ENCODE measurements around the gene TDRD3.

TDRD3 gene

GRCh38 chr13:60463787-60464186 lies 66.8 kb downstream of the TDRD3 start:
- no peak for DNase-seq

DNA sequence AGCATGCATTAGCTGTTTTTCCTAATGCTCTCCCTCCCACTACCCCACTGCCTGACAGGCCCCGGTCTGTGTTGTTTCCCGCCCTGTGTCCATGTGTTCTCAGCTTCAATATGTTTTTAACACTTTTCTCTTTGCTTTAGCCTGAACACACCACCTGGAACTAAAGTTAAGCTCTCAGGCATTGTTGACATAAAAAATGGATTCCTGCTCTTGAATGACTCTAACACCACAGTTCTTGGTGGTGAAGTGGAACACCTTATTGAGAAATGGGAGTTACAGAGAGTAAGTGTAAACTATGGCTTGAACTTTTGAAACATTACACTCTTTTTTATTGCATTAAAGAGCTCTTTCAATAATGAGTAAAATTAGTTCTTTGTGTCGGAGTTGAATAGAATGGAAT lies 70.1 kb downstream of the TDRD3 start:
- DNase-seq, result no peak

DNA sequence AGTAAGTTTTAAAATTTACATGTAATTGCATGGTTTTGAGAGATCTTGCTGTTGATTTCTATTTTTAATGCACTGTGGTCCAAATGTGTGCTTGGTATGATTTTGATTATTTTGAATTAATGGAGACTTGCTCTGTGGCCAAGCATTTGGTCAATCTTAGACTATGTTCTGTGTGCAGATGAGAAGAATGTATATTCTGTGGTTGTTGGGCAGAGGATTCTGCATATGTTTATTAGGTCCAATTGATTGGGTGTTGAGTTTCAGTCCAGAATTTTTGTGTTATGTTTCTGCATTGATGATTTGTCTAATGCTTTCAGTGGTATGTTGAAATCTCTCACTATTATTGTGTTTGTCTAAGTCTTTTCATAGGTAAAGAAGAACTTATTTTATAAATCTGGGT lies 82.3 kb downstream of the TDRD3 start:
- DNase-seq, result no peak

- no peak for DNase-seq
Measured at GRCh38 chr13:60482012-60482411, 85.0 kb downstream of the TDRD3 start.

DNA sequence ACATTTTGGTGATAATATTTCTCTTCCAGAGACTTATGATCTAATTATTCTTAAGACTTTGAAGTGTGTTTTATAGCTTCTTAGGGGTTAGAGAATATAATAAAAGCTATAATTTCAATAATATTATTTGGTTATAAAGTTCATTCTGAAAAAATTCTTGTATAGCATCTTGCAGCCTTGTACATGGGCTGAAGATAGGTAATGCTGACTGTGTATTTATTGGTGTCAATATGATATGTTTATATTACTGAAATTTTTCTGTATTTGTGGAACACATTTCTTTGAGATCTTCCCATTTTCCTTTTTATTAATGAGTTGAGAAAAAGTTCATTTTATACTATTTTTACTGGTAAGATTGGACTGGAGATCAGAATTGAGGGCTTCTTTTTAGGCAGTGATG lies 87.8 kb downstream of the TDRD3 start:
- no peak for DNase-seq

DNA sequence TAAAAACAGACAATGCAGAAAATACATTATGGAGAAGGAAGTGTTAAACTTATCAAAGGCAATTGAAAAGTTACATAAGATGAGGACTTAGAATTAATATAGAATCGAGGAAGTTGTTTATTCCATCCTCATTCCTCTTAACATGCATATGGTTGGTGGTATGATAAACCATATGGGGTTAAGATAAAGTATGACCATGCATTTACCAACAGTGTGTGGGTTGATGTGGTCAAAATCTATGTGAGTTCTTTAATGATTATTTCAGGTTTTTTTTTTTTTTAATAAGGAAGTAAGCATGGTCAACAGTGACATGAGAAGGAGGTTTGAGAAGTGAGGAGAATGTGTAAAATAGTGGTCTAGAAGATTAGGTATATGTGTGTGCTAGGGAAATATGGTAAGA lies 94.5 kb downstream of the TDRD3 start:
- no peak for DNase-seq

DNA sequence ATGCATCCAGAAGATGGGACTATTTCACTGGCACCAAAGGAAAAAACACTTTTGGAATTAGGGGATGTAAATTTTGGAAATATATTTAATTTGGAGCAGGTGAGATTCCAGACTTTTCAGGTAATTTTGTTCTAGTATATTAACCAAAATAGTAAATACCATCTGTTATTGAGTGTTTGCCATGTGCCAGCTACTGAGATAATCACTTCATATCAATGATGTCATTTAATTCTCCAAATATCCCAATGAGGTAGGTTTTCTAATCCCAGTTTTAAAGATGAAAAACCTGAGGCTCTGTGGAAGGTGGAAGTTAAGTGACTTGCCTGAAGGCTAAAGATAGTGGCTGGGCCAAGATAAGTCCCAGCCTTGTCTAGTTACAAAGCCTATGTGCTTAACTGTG lies 95.2 kb downstream of the TDRD3 start:
- DNase-seq, result no peak

DNA sequence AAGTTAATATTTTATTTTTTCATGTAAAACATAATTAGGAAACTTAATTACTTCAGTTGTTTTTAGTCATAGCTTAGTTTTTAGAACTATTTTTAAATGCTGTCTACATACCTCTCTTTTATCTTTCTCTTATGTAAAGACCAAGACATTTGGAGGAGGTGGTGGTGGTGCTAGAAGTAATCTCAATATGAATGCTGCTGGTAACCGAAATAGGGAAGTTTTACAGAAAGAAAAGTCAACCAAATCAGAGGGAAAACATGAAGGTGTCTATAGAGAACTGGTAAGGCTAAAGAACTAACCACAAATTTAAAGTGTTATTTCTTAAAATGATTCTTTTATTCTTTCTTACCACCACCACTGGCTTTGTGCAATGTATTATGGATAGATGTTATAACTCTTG lies 97.3 kb downstream of the TDRD3 start:
- DNase-seq, result no peak

GRCh38 chr13:60501236-60501635 lies 104.2 kb downstream of the TDRD3 start:
- no peak for DNase-seq

- no peak for DNase-seq
Measured at GRCh38 chr13:60509601-60510386, 112.8 kb downstream of the TDRD3 start.

DNA sequence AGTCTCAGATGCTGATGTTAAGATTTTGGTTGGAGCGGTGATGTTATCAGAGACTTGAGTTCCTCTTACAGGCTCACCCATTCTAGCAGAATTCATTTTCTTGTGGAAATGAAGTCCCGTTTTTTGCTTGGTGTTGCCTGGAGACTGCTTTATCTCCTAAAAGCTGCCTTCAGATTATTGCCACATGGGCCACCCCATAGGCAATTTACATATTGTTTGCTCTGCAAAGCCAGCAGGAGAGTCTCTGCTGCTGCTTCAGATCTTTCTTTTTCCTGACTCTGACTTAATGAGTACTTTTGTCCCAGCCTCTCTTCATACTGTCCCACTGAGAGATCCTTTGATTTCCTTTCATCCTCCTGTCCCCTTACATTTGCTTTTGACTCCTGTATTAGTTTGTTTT lies 114.6 kb downstream of the TDRD3 start:
- no peak for DNase-seq

- DNase-seq, result no peak
Measured at GRCh38 chr13:60514891-60515290, 117.9 kb downstream of the TDRD3 start.

DNA sequence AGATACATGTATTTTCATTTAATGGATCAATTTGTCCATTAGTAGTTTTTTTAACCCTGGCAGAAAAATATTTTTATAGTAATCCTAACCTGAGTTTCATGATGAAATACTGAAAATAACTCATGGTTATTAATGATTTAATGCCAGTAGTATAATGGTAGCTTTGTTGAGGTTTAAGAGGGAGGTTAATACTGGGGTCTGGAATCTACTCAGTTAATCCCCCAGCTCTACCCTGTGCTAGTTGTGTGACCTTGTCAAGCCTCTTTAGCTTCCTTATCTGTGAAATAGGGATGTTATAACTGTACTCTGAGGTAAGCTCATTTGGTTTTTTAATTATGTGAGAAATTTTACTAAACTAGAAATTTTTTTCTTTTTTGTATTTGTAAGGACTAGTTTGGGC lies 122.5 kb downstream of the TDRD3 start:
- no peak for DNase-seq

DNA sequence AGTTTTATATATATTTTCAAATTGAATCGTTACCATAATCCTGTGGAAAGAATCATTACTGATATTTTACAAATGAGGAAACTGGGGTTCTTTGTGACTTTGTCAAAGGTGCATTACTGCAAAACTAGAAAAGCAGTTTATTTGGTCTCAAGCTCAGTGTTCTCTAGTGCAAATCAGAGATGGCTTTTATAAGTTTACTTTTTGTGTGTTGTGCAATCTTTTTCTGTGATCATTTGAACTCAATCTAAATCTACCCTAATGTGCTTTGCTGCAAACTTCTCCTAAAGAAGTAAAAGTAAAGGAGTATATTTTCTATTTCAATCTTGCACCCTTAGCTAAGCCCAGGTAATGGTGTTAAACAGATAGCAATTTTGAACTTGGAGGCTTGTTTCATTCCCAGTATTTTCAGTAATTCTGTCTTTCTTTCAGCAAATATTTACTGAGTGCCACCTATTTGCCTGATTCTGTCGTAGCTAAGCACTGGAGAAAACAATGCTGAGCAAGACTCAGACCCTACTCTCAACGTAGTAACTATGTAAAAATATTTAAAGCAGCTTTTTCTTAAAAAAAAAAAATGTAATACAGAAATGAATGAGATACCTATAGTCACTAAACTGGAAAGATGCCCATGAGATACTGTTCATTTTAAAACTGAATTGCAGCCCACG lies 124.0 kb downstream of the TDRD3 start:
- DNase-seq, result no peak

DNA sequence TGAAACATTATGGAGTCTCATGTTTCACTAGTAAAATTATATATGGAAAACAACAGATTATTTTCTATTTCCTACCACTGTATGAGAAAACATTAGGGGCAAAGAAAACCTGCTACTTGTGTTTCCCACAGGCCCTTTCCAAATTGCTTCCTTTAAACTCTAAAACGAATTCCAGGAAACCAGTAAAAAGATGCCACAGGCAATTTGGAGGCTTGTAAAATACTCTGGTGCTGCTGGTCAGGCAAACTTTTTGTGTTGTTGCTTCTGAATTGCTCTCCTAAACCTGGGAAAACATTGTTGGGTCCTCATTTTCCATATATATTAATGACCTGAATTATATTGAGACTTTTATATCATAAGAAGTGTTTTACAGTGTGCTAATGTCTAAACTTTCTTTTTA lies 141.5 kb downstream of the TDRD3 start:
- no peak for DNase-seq

DNA sequence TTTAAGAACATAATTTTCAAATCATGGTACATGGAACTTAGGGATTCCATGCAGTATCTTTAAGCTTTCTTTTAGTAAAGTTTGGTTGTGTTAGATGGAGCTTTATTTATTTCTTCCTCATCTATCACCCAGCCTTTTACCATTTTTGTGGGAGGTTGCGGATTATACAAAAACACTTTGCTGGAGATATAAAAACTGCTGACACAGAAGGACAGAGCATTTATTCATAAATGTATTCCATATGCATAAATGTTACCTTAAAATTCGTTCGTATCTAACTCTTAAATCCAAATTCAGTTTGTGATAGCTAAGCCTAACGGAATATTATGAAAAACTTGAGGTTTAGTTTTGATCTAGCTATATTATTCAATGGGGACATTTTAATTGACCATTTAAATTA lies 143.3 kb downstream of the TDRD3 start:
- no peak for DNase-seq

- no peak for DNase-seq
Measured at GRCh38 chr13:60562096-60562780, 165.2 kb downstream of the TDRD3 start.

DNA sequence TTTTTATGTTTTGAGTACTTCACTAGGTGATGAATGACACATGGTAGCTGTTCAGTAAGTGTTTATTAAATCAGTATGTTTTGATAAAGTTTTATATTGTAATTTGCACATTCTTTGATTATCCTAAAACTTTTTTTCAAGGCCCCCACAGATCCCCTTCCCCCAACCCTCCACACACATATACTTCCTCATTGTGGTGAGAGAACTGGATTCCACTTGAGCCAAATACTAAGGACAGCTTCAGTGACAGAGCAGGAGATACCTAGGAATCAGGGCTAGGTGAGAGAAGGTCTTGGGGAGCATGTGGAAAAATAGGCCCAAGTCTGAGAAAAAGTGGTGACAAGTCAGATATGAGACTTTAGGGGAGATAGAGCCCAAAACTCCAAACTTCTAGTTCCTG lies 174.6 kb downstream of the TDRD3 start:
- no peak for DNase-seq

DNA sequence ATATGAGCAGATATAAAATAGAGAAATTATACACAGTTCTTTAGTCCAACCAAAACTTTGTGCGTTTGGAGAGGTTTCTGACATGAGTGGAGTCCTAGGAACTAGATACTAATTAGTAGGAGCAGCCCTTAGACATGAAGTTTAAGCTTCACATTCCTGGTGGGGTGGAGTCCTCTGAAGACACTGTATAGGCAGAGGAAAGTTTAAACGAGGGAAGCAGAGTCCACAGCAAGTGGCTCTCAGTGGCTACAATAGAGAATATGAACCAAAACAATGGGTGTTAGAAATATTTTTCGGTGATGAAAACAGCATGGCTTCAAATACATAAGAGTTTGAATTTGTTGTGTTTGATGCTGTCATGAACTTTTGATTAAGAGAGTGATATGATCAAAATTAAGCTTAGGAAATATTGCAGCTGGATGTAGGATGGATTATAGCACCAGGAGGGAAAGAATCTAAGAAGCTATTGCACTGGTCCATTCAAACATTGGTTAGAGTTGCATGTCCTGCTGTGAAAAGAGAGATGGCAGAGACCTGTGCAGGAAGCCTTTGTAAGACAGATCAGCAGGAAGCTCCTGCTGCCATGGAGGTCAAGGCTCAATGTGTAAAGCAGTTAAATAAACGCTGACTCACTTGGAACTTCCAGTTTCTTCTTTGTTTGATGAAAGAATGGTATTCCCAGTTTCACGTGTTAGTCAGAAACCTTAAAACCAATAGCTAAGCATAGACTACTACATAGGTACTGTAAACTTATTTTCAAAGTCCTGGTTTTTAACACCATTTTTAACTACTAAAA lies 175.2 kb downstream of the TDRD3 start:
- no peak for DNase-seq

DNA sequence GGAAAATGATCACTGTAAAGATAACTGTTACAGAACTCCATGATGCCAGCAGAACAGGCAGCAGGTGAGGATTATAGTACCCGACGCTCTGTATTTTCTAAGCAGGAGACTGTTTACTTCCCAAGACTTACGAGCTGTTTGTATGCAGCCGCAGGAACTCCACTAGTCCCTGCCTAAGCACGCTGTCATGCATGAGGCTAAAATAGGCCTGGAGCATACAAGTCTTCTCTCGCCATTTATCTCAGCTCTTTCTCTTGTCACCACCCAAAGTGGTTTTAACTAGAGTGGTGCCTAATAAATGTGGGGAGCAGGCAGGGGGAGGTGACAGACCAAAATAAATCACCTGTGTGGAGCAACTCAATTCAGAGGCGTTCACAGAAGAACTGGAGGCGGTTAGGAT lies 175.8 kb downstream of the TDRD3 start:
- DNase-seq, result no peak

- DNase-seq, result no peak
Measured at GRCh38 chr13:60574735-60575134, 177.7 kb downstream of the TDRD3 start.

- no peak for DNase-seq
Measured at GRCh38 chr13:60575142-60575541, 178.1 kb downstream of the TDRD3 start.

DNA sequence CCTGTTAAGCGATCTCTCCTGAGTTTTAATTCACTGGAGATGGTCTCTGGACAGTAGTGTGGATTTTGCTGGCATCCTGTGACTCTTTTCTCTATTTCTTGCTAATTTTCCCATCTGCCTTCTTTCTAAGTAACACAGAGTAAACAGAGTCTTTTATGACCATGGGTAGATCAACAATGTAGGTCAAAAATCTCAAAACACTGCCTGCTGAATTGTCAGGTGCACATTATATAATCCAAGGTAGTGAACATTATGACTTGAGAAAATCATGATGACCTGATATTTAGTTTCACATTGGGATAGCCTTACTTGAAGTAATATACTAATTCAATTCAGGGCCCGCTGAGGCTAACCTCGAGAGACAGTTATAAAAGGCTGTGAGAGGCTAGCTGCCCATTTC lies 180.7 kb downstream of the TDRD3 start:
- DNase-seq, result no peak
